ENCODE results near the gene GRN. TPM values are rescaled to one million over a fixed set of nuclear protein-coding genes. Genes with fewer than 3 reads are reported as not detected.

Gene GRN
- total and polyA plus RNA-seq, 2 of the 8 experiments (the other 6 are each of a cell fraction or from before 2014, with no cell fraction given), result 108 to 387 TPM

GRCh38 chr17:44309472-44309871 lies 35.6 kb upstream of the GRN start (continued):
- TF ChIP-seq, protein P1, sequence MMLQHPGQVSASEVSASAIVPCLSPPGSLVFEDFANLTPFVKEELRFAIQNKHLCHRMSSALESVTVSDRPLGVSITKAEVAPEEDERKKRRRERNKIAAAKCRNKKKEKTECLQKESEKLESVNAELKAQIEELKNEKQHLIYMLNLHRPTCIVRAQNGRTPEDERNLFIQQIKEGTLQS (IDR thresholded peaks at IDR 0.05; ENCODE audit: insufficient read depth, low read depth, low read length), result no peak
- TF ChIP-seq TAF7 (optimal IDR thresholded peaks at IDR 0.05; ENCODE audit: borderline replicate concordance, low read depth, low read length) (no peak), BRCA1 (IDR thresholded peaks at IDR 0.05; ENCODE audit: low read depth, low read length) (no peak), TEAD4 (IDR thresholded peaks at IDR 0.05; ENCODE audit: low read depth, low read length) (no peak), POU5F1 (IDR thresholded peaks at IDR 0.05; ENCODE audit: low read depth, low read length) (no peak), JUND (IDR thresholded peaks at IDR 0.05; ENCODE audit: low read length) (no peak), NANOG (IDR thresholded peaks at IDR 0.05; ENCODE audit: insufficient read depth, low read depth, low read length, poor library complexity, severe bottlenecking) (no peak), SIN3A (conservative IDR thresholded peaks at IDR 0.05 in 1 of 2, IDR thresholded peaks at IDR 0.05 in 1 of 2; ENCODE audit: low read depth in 1 of 2, low read length in 2 of 2) (peak in 1 of 2 experiments; percentile 56; a peak in 1 of 4 replicates), CTCF (IDR thresholded peaks at IDR 0.05; ENCODE audit: control extremely low read depth in 1 of 3, insufficient read depth in 1 of 3, low read depth in 1 of 3, low read length in 3 of 3) (peak in 2 of 3 experiments; percentile 22 to 38; a peak in 2 of 4 replicates), CBX5 (IDR thresholded peaks at IDR 0.05; ENCODE audit: low read depth, low read length) (no peak), CTBP2 (IDR thresholded peaks at IDR 0.05; ENCODE audit: borderline replicate concordance, insufficient read depth, insufficient read length, low read length) (no peak), EGR1 (IDR thresholded peaks at IDR 0.05; ENCODE audit: borderline replicate concordance, low read depth, low read length) (no peak), CEBPB (IDR thresholded peaks at IDR 0.05; ENCODE audit: low read depth, low read length) (no peak)
- TF ChIP-seq, protein P2, sequence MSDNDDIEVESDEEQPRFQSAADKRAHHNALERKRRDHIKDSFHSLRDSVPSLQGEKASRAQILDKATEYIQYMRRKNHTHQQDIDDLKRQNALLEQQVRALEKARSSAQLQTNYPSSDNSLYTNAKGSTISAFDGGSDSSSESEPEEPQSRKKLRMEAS (IDR thresholded peaks at IDR 0.05), result 0 out of 2 replicates have a peak, but pooled peaks have one; percentile 27
- TF ChIP-seq, protein P3, sequence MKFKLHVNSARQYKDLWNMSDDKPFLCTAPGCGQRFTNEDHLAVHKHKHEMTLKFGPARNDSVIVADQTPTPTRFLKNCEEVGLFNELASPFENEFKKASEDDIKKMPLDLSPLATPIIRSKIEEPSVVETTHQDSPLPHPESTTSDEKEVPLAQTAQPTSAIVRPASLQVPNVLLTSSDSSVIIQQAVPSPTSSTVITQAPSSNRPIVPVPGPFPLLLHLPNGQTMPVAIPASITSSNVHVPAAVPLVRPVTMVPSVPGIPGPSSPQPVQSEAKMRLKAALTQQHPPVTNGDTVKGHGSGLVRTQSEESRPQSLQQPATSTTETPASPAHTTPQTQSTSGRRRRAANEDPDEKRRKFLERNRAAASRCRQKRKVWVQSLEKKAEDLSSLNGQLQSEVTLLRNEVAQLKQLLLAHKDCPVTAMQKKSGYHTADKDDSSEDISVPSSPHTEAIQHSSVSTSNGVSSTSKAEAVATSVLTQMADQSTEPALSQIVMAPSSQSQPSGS (IDR thresholded peaks at IDR 0.05; ENCODE audit: low read length), result no peak
